ENCODE measurements around the gene OR6C65. TPM values are rescaled to one million over a fixed set of nuclear protein-coding genes. Genes with fewer than 3 reads are reported as not detected.
"Not testable (repeated sequence)": the region's sequence is repeated elsewhere in the genome, so short reads cannot be mapped to it uniquely, and the experiment has no call there.

OR6C65 gene
- total and polyA plus RNA-seq, 2 experiments from 2014 or later: not detected

- no peaks in the 10 kb centered on the region for H3K79me2 ChIP-seq (ENCODE audit: insufficient read depth)
- no peak for DNase-seq
- 25 to 35% methylated on average over 2 of the region's 2 CpGs for WGBS, 2 experiments (ENCODE audit: low coverage in 1 of 2, low lambda C conversion rate in 2 of 2, missing lambda C conversion rate in 2 of 2)
- no peaks in the 10 kb centered on the region for H3F3A ChIP-seq (ENCODE audit: insufficient read depth)
- no peaks in the 10 kb centered on the region for H4K20me1 ChIP-seq (ENCODE audit: insufficient read depth)
- no peaks in the 10 kb centered on the region for H3K4me1 ChIP-seq (ENCODE audit: insufficient read depth)
- H3K4me2 ChIP-seq (ENCODE audit: unreplicated experiment): no peak overlapping the region
- TF ChIP-seq EZH2phosphoT487 (IDR thresholded peaks at IDR 0.05; ENCODE audit: insufficient read depth, low read depth) (no peak), EZH2 (IDR thresholded peaks at IDR 0.05; ENCODE audit: insufficient read depth, poor library complexity, severe bottlenecking) (no peak)
- H3K27me3 ChIP-seq (replicated peaks; ENCODE audit: insufficient read depth): no peaks in the 10 kb centered on the region
- no peak overlapping the region for H3K9ac ChIP-seq
- no peaks in the 10 kb centered on the region for H3K9me2 ChIP-seq (ENCODE audit: insufficient read depth)
- no peaks in the 10 kb centered on the region for H3K36me3 ChIP-seq (ENCODE audit: low read depth)
- in situ Hi-C loops (cut with MboI): no loop called here
- no peak overlapping the region for H2AFZ ChIP-seq
- H3K27ac ChIP-seq: no peak overlapping the region
- H3K9me3 ChIP-seq (ENCODE audit: low read depth): no peaks in the 10 kb centered on the region
- H3K4me3 ChIP-seq: no peak overlapping the region
These were observed 20.1 kb downstream of the OR6C65 start for GRCh38 chr12:55420307-55420962.

GRCh38 chr12:55425954-55426353 lies 25.6 kb downstream of the OR6C65 start, which contains the start of gene OR6C76:
Gene OR6C76, plus strand, starts transcription at chr12:55426254. Its CDS starts 0 bp downstream, at chr12:55426254.
- WGBS, 2 experiments (ENCODE audit: low coverage in 1 of 2, low lambda C conversion rate in 2 of 2, missing lambda C conversion rate in 2 of 2): 58 to 66% methylated on average over 4 of the region's 4 CpGs
- Histone ChIP-seq H3K27ac (no peak within 1 kb of the TSS), H3K9ac (no peak within 1 kb of the TSS), H4K20me1 (ENCODE audit: insufficient read depth) (no peaks in the 10 kb centered on the region), H3K4me1 (ENCODE audit: insufficient read depth) (no peaks in the 10 kb centered on the region), H3K4me3 (no peak within 1 kb of the TSS), H2AFZ (no peak within 1 kb of the TSS), H3K36me3 (ENCODE audit: low read depth) (no peaks in the 10 kb centered on the region), H3K9me2 (ENCODE audit: insufficient read depth) (no peaks in the 10 kb centered on the region), H3F3A (ENCODE audit: insufficient read depth) (no peaks in the 10 kb centered on the region), H3K79me2 (ENCODE audit: insufficient read depth) (no peaks in the 10 kb centered on the region), H3K9me3 (ENCODE audit: low read depth) (no peaks in the 10 kb centered on the region), H3K27me3 (replicated peaks; ENCODE audit: insufficient read depth) (no peaks in the 10 kb centered on the region), H3K4me2 (ENCODE audit: unreplicated experiment) (no peak within 1 kb of the TSS)
- no peak for DNase-seq
- in situ Hi-C loops (cut with MboI): no loop called here
- TF ChIP-seq EZH2 (IDR thresholded peaks at IDR 0.05; ENCODE audit: insufficient read depth, poor library complexity, severe bottlenecking) (no peak), EZH2phosphoT487 (IDR thresholded peaks at IDR 0.05; ENCODE audit: insufficient read depth, low read depth) (no peak)

- Histone ChIP-seq H3K36me3 (ENCODE audit: low read depth) (no peaks in the 10 kb centered on the region), H3K9ac (no peak overlapping the region), H3K4me1 (ENCODE audit: insufficient read depth) (no peaks in the 10 kb centered on the region), H3K4me3 (no peak overlapping the region), H3F3A (ENCODE audit: insufficient read depth) (no peaks in the 10 kb centered on the region), H3K27me3 (replicated peaks; ENCODE audit: insufficient read depth) (no peaks in the 10 kb centered on the region), H3K9me3 (ENCODE audit: low read depth) (no peaks in the 10 kb centered on the region), H3K79me2 (ENCODE audit: insufficient read depth) (no peaks in the 10 kb centered on the region), H2AFZ (no peak overlapping the region), H4K20me1 (ENCODE audit: insufficient read depth) (no peaks in the 10 kb centered on the region), H3K9me2 (ENCODE audit: insufficient read depth) (no peaks in the 10 kb centered on the region), H3K4me2 (ENCODE audit: unreplicated experiment) (no peak overlapping the region), H3K27ac (no peak overlapping the region)
- in situ Hi-C loops (cut with MboI): no loop called here
- no peak for TF ChIP-seq EZH2 (IDR thresholded peaks at IDR 0.05; ENCODE audit: insufficient read depth, poor library complexity, severe bottlenecking)
- TF ChIP-seq EZH2phosphoT487 (IDR thresholded peaks at IDR 0.05; ENCODE audit: insufficient read depth, low read depth): no peak
- DNase-seq: no peak
- WGBS, 2 experiments (ENCODE audit: low coverage in 1 of 2, low lambda C conversion rate in 2 of 2, missing lambda C conversion rate in 2 of 2): 0% methylated on average over 1 of the region's 1 CpG
These were observed 28.3 kb downstream of the OR6C65 start for GRCh38 chr12:55428331-55429243.

- H3K9ac ChIP-seq; H3K4me2 ChIP-seq (ENCODE audit: unreplicated experiment); DNase-seq; H3K4me1 ChIP-seq (ENCODE audit: insufficient read depth); H3K4me3 ChIP-seq; H2AFZ ChIP-seq; H3K79me2 ChIP-seq (ENCODE audit: insufficient read depth); H3K27me3 ChIP-seq (replicated peaks; ENCODE audit: insufficient read depth); H3F3A ChIP-seq (ENCODE audit: insufficient read depth); H3K9me2 ChIP-seq (ENCODE audit: insufficient read depth); H3K27ac ChIP-seq; H3K36me3 ChIP-seq (ENCODE audit: low read depth); H4K20me1 ChIP-seq (ENCODE audit: insufficient read depth); H3K9me3 ChIP-seq (ENCODE audit: low read depth); in situ Hi-C loops (cut with MboI): not testable (repeated sequence)
- WGBS, 2 experiments (ENCODE audit: low coverage in 1 of 2, low lambda C conversion rate in 2 of 2, missing lambda C conversion rate in 2 of 2): 28 to 32% methylated on average over 5 of the region's 5 CpGs
These were observed 40.9 kb downstream of the OR6C65 start for GRCh38 chr12:55441233-55441632.
